ENCODE data around the gene THAP7. TPM values are rescaled to one million over a fixed set of nuclear protein-coding genes. Genes with fewer than 3 reads are reported as not detected.
A peak's percentile ranks its signal among the peaks of the same experiment; 100 is the strongest.
"Not testable (repeated sequence)": the region's sequence is repeated elsewhere in the genome, so short reads cannot be mapped to it uniquely, and the experiment has no call there.

The THAP7 gene
- total RNA-seq: 13.3 TPM

- ATAC-seq: peak; percentile 92
Measured at GRCh38 chr22:21001601-21002325, at the start of gene THAP7. THAP7 (minus strand) TSS chr22:21002118; CDS start chr22:21001911, 207 bp downstream.

DNA sequence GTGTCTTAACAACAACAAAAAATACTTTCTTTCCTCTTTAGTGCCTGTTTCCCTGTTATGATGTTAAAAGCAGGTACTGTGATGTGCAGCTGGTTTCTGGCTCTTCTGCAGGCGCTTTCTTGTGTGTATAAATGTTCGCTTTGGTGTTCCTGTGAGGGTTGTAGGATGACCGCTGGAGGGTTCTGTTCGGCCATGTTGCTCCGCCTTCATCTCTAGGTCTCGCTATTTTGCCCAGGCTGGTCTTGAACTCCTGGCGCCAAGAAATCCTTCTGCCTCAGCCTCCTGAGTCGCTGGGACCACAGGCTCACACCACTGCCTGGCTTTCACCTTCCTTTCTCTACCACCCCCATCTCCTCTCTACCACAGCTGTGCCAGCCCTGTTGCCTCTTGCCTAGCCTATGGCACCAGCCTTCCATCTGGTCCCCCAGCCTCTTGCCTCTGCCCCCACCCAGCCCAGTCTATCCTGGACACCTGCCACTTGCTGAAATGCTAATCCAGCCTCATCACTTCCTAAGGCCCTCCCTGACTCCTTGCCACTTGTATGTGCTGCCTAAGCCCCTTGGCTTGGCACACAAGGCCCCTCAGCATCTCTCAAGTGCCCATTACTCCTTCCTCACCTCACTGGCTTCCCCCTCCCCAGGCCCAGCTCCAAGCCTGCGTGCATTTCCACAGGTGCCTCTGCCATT is 49.4 kb upstream of the THAP7 start:
- no peak for ATAC-seq

GRCh38 chr22:21048965-21049364 is 47.0 kb upstream of the THAP7 start:
- not testable (repeated sequence) for ATAC-seq

DNA sequence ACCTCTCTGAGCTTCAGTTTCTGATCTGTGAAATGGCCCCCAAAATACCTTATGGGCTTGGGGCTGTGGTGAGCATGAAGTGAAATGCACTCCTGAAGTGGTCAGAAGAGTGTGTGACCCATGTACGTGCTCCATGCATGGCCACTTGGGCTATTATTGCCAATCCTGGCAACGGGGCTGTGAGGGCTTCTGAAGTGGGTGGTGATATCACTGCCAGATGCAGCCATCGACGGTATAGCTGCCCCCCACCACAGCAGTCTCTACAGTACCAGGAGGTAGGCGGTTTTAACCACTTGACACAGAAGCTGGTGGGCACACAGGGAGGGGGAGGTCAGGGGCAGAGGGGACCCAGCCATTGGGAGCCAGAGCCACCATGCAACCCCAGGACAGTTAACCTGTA is 46.5 kb upstream of the THAP7 start:
- not testable (repeated sequence) for ATAC-seq

GRCh38 chr22:21047730-21048129 is 45.8 kb upstream of the THAP7 start:
- ATAC-seq: no peak

GRCh38 chr22:21047035-21047661 is 45.2 kb upstream of the THAP7 start:
- ATAC-seq: no peak

GRCh38 chr22:21045585-21046294 is 43.8 kb upstream of the THAP7 start, which contains the start of gene LRRC74B:
LRRC74B (plus strand) TSS chr22:21045946; CDS start chr22:21045987, 41 bp downstream.
- ATAC-seq: peak; percentile 75

- peak; percentile 48 for ATAC-seq
Measured at GRCh38 chr22:21044931-21045584, 43.1 kb upstream of the THAP7 start.

- ATAC-seq: no peak
Measured at GRCh38 chr22:21043860-21044535, 42.1 kb upstream of the THAP7 start.

DNA sequence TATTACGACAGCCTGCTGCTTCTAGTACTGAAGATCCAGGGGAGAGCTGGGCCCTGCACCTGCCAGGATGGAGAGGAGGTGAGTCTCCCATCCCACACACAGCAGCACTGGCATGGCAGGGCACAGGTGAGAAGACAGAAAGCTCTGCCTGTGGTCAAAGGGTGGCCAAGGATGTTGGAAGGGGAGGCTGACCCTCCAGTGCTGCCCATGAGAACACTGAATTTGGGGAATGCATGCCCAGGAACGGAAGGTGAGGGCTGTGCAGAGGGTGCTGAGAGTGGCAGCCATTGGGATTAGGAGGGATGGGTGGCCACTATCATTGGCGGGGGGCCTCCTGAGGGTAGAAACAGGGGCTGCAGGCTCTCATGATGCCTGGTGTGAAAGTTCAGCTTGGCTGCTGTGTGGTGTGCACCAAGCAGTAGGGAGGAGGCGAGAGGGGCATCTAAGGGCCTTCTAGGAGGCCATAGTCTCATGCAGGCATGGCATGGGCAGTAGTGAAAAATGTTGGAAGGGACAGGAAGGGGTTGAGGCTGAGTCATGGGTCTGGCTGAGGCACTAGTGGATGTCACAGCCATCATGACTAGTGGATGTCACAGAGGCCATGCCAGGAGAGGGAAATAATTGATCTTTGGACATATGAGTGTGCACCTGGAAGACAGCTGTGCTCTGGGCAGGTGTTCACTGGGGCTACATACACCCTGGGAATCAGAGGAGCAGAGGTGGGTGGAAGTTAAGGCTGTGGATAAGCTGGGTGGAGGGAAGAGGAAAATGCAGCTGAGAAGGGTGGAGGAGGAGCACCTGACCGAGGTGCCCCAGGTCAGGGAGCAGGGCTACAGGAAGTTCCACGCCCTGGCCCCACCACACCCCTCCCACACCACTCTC is 41.3 kb upstream of the THAP7 start:
- peak; percentile 78 for ATAC-seq

- ATAC-seq: no peak
Measured at GRCh38 chr22:21041937-21042336, 40.0 kb upstream of the THAP7 start.

GRCh38 chr22:21039158-21039557 is 37.2 kb upstream of the THAP7 start:
- ATAC-seq: not testable (repeated sequence)

- no peak for ATAC-seq
Measured at GRCh38 chr22:21038405-21038804, 36.5 kb upstream of the THAP7 start.

GRCh38 chr22:21034989-21035388 is 33.1 kb upstream of the THAP7 start:
- no peak for ATAC-seq

DNA sequence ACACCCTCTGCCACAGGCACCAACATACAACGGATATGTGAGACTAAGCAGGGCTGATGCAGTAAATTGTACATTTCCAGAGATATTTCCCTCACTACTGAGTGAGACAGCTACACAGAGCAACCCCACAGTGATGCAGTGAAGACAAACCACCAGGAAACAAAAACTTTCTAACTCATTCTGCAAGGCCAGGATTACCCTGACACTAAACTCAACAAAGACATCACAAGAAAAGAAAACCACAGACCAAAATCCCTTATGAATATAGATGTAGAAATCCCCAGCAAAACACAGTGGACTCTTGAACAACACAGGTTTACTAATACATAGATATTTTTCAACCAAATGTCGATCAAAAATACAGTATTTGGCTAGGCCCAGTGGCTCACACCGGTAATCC is 32.0 kb upstream of the THAP7 start:
- ATAC-seq: no peak

DNA sequence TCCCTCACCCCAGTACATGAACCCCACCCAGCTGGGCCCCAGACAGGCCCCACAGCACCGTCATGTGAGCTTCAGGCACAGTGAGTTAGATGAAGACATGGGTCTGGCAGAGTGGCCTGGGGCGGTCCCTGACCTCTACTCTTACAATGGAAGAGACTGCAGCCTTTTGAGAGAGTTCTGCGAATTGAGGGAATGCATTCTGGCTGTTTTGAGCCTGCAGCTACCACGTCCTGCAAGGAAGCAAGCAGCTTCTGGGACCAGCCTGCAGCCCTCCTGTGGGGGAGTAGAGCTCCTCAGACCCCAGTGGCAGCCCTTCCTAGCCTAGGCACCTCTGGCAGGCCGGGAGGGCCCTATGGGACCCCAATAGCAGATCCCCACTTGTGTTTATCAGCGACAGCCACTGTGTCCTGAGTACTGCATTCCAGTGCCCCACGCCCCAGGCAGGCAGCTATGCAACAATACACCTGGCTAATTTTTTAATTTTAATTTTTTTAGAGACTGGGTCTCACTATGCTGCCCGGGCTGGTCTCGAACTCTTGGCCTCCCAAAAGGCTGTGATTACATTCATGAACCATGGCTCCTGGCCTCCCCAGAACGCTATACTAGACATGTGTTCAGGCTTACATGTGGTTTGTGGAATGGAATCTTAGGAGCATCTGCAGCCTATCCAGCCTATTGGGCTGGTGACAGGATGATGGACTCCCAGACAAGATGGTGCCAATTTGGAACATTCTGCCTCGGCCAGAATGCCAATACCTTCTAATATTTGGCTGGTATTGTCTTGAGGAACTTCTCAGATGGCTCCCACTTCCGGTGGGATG is 31.2 kb upstream of the THAP7 start:
- peak; percentile 2 for ATAC-seq

GRCh38 chr22:21032037-21032867 is 30.3 kb upstream of the THAP7 start, which contains the start of gene SLC7A4:
SLC7A4 (minus strand) TSS chr22:21032561; CDS start chr22:21031812, 749 bp downstream.
- peak; percentile 37 for ATAC-seq

DNA sequence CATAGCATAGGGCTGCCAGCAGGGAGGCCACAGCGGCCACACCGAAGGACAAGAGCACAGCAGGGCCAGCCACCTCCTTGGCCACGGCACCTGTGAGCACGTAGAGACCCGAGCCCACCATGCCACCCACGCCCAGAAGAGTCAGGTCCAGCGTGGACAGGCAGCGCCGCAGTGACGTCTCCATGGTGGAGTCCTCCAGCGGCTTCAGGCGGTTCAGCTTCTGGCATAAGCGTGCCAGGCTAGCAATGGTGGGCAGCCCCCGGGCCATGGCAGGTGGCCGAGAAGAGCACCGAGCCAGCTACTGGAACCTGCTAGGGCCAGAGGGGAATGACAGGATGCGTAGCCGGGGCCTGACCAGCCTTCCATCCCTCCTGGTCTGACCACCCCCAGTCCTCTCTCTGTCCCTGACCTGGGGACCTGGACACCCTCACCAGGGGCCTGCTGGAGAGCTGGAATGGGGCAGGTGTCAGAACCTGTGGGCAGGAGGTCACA is 29.7 kb upstream of the THAP7 start:
- peak; percentile 1 for ATAC-seq

Data from esophagus mucosa (tissue), 1 donor.